GM19025 (cell line): ENCODE measurements around the gene CALR.

Experiments
- ATAC-seq: cut with Tn5 transposase; IDR thresholded peaks from one replicate; pipeline ENCODE4 v1.9.1; 2021; ENCODE audit warnings: mild to moderate bottlenecking, low read depth, moderate library complexity; ENCODE audit not compliant: unreplicated experiment

CALR gene

DNA sequence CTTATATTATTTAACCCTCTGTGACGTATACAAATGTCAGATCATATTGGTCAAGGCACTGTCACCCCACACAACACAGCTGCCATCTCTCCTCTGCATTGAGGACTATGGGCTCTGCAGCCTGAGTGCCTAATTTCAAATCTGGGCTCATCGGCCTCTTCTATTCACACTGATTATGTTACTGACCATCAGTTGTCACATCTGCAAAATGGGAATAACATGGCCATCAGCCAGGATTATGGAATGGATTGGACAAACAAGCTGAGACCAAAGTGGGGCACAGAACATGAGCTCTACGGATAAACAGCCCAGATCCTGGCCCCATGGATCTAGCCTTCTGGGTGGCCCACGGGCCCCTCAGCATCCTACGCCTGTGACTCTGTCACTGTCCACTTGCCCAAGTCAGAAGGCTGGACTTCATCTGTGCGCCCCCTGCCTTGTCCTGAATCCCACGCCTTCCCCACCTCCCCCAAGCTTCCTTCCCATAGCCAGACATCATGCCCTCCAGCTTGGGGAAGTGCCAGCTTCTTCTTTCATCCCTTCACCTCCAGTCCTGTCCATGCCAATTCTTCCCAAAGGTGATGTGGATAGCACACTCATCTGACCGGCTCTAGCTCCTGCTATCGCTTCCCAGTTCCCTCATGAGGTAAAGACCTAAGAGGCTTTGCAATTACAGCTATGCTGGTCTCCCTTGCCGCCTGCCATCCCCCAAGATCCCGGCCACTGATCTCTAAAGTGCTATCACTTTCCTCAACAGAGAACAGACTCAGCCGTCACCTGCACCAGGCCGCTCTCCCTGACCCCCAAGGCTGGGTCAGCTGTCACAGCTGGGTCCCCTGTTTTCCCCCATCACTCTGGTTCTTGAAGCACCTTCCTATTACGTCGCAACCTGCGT, 5.8 kb upstream of the CALR start:
- ATAC-seq = no peak

GRCh38 chr19:12933287-12934072, 4.9 kb upstream of the CALR start, which contains the start of gene FARSA:
Gene FARSA (minus strand): TSS chr19:12933711. CDS start chr19:12933696, 15 bp downstream.
- no peak for ATAC-seq

DNA sequence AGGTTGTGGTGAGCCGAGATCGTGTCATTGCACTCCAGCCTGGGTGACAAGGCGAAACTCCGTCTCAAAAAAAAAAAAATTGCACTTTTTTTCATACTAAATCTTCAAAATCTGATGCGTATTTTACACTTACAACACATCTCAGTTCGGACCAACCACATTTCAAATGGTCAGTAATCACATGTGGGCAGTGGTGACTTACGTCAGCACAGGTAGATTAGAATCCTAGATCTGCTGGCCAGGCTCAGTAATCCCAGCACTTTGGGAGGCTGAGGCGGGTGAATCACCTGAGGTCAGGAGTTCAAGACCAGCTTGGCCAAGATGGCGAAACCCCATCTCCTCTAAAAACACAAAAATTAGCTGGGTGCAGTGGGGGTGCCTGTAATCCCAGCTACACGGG, 3.3 kb upstream of the CALR start:
- ATAC-seq = no peak

DNA sequence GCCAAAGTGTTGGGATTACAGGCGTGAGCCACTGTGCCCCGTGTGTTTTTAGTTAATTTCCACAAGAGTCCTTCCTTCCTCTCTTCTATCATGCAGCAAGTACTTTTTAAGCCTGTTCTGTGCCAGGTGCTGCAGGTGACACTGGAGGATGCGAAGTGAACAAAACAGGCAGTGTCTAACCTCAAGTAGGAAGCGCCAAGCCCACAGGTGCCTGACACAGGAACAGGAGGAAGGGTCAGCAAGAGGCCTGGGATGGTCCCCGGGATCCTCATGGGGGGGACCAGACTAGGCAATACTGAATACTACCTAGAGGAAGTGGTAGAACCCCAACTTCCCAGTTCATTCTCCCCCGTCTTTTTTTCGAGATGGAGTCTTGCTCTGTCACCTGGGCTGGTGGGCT, 1.8 kb upstream of the CALR start:
- ATAC-seq = no peak

DNA sequence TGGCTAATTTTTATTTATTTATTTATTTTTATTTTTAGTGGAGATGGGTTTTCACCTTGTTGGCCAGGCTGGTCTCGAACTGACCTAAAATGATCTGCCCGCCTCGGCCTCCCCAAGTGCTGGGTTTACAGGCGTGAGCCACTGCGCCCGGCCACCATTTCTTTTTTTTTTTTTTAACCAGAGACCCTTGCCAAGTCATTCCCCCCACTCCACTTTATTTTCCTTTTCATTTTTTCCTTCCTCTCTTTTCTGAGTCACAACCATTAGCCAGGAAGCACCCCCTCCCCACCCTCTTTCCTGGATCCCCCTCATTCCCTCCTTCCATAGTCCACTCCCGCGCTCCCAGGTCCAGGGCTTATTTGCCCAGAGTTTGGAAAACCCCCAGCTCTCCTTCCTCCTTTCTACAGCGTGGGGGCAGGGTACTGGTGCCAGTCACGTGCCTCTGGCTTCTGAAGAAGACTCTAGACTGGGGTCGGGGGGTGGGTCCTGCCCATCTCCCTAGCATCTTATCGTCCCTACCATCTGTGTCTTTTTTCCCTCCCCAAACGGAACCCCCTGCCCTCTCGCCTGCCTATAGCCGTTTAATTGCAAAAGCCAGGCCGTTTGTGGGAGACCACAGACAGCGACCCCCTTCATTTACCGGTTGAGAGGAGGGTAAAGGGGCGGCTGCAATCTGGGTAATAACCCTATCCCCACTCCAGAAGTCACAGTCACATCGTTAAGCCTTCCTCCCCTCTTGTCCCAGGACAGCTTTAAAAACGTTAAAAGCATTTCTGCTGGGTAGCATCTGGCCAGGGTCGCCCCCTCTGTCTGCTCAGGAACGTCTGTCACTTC, 1.1 kb upstream of the CALR start:
- ATAC-seq = no peak

DNA sequence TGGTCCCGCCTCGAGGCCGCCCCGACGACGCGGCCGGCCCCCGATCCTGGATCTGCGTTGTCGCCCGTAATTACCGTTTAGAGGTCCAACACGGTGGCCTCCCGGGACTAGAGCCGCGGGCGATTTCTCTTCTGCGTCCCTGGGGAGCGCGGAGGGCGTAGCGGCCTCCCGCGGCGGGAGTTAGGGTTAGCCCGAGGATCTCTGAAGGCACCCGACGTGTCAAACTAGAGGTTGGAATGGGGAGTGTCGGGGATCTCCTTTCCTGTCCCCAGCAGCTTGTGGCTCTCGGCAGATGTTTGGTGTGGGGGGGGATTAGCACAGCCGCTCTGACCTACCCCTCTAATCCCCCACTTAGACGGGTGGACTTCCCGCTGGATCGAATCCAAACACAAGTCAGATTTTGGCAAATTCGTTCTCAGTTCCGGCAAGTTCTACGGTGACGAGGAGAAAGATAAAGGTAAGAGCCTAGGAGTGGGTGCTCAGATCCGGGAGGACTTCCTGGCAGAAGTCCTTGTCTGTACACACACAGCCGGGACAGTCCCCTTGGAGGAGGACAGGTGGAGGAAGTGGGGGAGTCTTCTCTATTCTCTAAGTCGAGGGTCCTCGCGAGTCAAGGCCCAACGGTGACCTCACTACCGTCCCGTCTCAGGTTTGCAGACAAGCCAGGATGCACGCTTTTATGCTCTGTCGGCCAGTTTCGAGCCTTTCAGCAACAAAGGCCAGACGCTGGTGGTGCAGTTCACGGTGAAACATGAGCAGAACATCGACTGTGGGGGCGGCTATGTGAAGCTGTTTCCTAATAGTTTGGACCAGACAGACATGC, 581 bp downstream of the CALR start:
- peak; percentile 2 for ATAC-seq

- no peak for ATAC-seq
Measured at GRCh38 chr19:12939975-12940423, 1.6 kb downstream of the CALR start.

GRCh38 chr19:12940897-12941296, 2.5 kb downstream of the CALR start:
- ATAC-seq = no peak

DNA sequence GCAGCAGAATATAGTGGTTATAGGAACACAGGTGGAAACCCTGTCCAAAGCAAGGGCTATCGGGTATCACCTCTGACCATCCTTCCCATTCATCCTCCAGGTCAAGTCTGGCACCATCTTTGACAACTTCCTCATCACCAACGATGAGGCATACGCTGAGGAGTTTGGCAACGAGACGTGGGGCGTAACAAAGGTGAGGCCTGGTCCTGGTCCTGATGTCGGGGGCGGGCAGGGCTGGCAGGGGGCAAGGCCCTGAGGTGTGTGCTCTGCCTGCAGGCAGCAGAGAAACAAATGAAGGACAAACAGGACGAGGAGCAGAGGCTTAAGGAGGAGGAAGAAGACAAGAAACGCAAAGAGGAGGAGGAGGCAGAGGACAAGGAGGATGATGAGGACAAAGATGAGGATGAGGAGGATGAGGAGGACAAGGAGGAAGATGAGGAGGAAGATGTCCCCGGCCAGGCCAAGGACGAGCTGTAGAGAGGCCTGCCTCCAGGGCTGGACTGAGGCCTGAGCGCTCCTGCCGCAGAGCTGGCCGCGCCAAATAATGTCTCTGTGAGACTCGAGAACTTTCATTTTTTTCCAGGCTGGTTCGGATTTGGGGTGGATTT, 5.1 kb downstream of the CALR start:
- no peak for ATAC-seq

DNA sequence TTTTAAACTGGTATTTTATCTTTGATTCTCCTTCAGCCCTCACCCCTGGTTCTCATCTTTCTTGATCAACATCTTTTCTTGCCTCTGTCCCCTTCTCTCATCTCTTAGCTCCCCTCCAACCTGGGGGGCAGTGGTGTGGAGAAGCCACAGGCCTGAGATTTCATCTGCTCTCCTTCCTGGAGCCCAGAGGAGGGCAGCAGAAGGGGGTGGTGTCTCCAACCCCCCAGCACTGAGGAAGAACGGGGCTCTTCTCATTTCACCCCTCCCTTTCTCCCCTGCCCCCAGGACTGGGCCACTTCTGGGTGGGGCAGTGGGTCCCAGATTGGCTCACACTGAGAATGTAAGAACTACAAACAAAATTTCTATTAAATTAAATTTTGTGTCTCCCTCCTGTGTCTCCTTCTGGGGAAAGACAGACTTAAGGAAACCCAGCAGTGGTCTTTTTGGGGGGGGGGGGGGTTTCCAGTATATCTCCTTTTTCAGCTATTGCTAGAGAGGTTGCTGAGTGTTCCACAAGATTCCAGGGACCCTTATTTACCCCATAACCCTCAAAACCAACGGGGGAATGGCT, 5.8 kb downstream of the CALR start:
- ATAC-seq = no peak

- ATAC-seq = peak; percentile 68
Measured at GRCh38 chr19:12945479-12946091, 7.2 kb downstream of the CALR start, which contains the start of gene RAD23A. Gene RAD23A (plus strand): TSS chr19:12945862. CDS start chr19:12945949, 87 bp downstream.

GRCh38 chr19:12946092-12946721, 7.8 kb downstream of the CALR start:
- peak; percentile 38 for ATAC-seq

DNA sequence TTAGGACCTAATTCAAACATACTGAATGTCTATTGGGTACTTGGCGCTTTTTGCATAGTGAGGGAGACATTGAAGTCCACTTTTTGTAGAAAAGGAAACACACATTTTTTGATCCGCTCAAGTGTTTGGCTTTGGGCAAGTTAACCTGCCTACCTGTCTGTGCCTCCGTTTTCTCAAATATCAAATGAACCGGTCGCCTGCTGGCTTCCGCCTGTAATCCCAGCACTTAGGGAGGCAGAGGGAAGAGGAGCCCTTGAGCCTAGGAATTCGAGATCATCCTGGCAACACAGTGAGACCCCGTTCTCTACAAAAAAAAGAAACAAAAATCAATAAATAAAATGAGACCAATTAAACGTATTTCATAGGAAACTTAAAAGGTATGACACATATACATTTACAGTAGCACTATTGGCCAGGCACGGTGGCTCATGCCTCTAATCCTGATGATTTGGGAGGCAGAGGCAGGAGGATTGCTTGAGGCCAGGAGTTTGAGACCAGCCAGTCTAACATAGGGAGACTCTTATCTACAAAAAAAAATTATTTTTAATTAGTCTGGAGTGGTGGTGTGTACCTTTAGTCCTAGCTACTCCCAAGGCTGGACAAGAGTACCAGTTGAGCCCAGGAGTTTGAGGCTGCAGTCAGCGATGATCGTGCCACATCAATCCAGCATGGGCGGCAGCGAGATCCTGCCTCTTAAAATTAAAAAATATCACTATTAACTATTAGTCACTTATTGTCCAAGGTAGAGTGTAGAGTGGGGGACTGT, 8.5 kb downstream of the CALR start:
- ATAC-seq = no peak

GRCh38 chr19:12947702-12948611, 9.5 kb downstream of the CALR start:
- ATAC-seq = no peak

DNA sequence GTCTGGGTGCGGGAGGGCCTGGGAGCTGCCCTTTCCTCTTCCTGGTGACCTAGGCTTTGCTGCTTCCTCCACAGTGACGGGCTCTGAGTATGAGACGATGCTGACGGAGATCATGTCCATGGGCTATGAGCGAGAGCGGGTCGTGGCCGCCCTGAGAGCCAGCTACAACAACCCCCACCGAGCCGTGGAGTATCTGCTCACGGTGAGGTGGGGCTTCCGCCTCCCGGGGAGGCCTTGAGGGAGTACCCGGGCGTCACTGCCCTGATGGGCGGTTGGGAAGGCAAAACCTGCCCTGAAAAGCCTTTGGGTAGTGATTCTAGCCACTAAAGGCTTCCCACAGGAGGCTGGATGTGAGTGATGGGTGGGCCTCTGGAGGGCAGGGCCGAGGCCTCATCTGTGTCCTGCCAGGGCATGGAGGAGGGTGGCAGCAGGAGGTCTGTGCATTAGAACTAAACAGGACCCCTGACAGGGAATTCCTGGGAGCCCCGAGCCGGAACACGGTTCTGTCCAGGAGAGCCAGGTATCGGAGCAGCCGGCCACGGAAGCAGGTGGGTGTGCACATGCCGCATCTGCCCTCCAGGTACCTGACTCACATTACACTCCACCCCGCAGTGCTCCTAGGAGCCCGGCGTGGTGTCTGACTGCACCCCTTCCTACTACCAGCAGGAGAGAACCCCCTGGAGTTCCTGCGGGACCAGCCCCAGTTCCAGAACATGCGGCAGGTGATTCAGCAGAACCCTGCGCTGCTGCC, 10.4 kb downstream of the CALR start:
- no peak for ATAC-seq
